H1 (cell line): ENCODE measurements around the gene LY6G6F. TPM values are rescaled to one million over a fixed set of nuclear protein-coding genes. Genes with fewer than 3 reads are reported as not detected.

Experiments
- GTF2F1 ChIP-seq: IDR thresholded peaks from 2 replicates; pipeline ENCODE4 v1.6.1; 2012; ENCODE audit warnings: low read depth, low read length, improper control_type of control experiment, borderline replicate concordance
- KDM5A ChIP-seq: fragments of 200-600 bp; IDR thresholded peaks from 2 replicates; pipeline ENCODE4 v1.7.1; 2012; ENCODE audit warnings: mild to moderate bottlenecking, low read length, inconsistent platforms, mixed read lengths
- RBBP5 ChIP-seq: IDR thresholded peaks from 2 replicates; pipeline ENCODE4 v1.7.1; 2012; ENCODE audit warnings: low read depth, mild to moderate bottlenecking, inconsistent platforms, low read length, moderate library complexity, borderline replicate concordance
- polyA plus RNA-seq, 7 experiments: library from polyadenylated mRNA; depleted of rRNA in 3 of 7; stranded (reverse) in 5 of 7; unstranded in 2 of 7; fragments of >200 nt in 5 of 7; fragments of 200-250 nt in 2 of 7; gene quantifications; 1 replicate in 5 of 7; 2 replicates in 1 of 7; 4 replicates in 1 of 7; pipeline versions ENCODE4 v1.2.1 to v1.2.3, GENCODE V29; 2011 to 2013; ENCODE audit warnings: missing spikeins in 2 of 7, mixed read lengths in 2 of 7
- total RNA-seq: library from RNA; stranded (reverse); fragmentation: NEBNext Ultra II Directional; extraction: Animal tissue kit (Norgen Biotek cat#: 25700); gene quantifications from 2 replicates; pipeline ENCODE4 v1.2.1, GENCODE V29; 2021
- TF ChIP-seq, protein P1 (sequence below): IDR thresholded peaks from 2 replicates; pipeline ENCODE4 v1.6.1; 2012; ENCODE audit warnings: low read length, inconsistent platforms
- TF ChIP-seq, protein P2 (sequence below): IDR thresholded peaks from 2 replicates; pipeline ENCODE4 v1.6.1; 2012; ENCODE audit warnings: inconsistent platforms

LY6G6F gene
- total and polyA plus RNA-seq, 2 of the 8 experiments (the other 6 are each of a cell fraction or from before 2014, with no cell fraction given), result not detected

DNA sequence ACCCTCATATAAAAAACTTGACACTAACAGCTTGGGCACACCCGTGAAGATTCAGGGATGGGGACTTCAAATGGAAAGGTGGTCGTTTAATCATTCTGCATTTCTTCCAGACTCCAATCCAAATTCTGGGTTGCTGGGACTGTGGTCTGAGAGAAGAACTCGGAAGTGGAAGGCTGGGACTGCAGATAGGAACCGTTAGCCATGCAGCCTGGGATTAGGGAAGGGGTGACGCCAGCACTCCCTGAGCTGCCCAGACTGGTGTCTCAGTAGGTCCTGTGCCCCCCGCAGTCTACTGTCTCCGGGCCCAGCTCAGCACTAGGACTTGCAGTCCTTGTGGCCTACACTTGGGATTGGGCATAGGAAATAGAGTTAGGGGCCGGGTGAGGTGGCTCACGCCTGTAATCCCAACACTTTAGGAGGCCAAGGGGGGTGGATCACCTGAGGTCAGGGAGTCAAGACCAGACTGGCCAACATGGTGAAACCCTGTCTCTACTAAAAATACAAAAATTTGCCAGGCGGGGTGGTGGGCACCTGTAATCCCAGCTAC is 30.2 kb downstream of the LY6G6F start (continued):
- TF ChIP-seq, protein P1, sequence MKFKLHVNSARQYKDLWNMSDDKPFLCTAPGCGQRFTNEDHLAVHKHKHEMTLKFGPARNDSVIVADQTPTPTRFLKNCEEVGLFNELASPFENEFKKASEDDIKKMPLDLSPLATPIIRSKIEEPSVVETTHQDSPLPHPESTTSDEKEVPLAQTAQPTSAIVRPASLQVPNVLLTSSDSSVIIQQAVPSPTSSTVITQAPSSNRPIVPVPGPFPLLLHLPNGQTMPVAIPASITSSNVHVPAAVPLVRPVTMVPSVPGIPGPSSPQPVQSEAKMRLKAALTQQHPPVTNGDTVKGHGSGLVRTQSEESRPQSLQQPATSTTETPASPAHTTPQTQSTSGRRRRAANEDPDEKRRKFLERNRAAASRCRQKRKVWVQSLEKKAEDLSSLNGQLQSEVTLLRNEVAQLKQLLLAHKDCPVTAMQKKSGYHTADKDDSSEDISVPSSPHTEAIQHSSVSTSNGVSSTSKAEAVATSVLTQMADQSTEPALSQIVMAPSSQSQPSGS, result no peak
- TF ChIP-seq KDM5A (no peak), RBBP5 (no peak), GTF2F1 (no peak)
- TF ChIP-seq, protein P2, sequence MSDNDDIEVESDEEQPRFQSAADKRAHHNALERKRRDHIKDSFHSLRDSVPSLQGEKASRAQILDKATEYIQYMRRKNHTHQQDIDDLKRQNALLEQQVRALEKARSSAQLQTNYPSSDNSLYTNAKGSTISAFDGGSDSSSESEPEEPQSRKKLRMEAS, result no peak
